Mesothelial cell of epicardium (in vitro differentiated cells): ENCODE data around the gene MEGF10. TPM values are rescaled to one million over a fixed set of nuclear protein-coding genes. Genes with fewer than 3 reads are reported as not detected.

Experiments
- DNase-seq, 2 experiments: peaks; one replicate each; pipeline ENCODE4 v3.0.0; 2021; ENCODE audit warnings: low spot score in 2 of 2; ENCODE audit not compliant: unreplicated experiment in 2 of 2
- H3K27ac Mint-ChIP-seq: 2 replicates; pipeline ENCODE4 v1.8.0; 2021; ENCODE audit warnings: mixed read lengths
- H3K27me3 Mint-ChIP-seq: 2 replicates; pipeline ENCODE4 v1.8.0; 2021; ENCODE audit warnings: low read depth, mixed read lengths
- H3K36me3 Mint-ChIP-seq: 2 replicates; pipeline ENCODE4 v1.8.0; 2021; ENCODE audit warnings: mixed read lengths
- H3K4me1 Mint-ChIP-seq: 2 replicates; pipeline ENCODE4 v1.8.0; 2021; ENCODE audit warnings: mixed read lengths
- H3K4me3 Mint-ChIP-seq: 2 replicates; pipeline ENCODE4 v1.8.0; 2021; ENCODE audit warnings: mild to moderate bottlenecking, moderate library complexity, mixed read lengths
- H3K9me3 Mint-ChIP-seq: 2 replicates; pipeline ENCODE4 v1.8.0; 2021; ENCODE audit warnings: mixed read lengths
- total RNA-seq: library from RNA; stranded (reverse); gene quantifications from 3 replicates; pipeline ENCODE4 v1.2.1, GENCODE V29; 2021
- TF ChIP-seq, protein P1 (sequence below): fragments of 200-600 bp; sonication (generic); IDR thresholded peaks from one replicate; pipeline ENCODE4 v1.5.0; 2021; ENCODE audit warnings: antibody characterized with exemption; ENCODE audit not compliant: unreplicated experiment

The MEGF10 gene
- total RNA-seq, 1 donor from 2014 or later, result 3.0 TPM

DNA sequence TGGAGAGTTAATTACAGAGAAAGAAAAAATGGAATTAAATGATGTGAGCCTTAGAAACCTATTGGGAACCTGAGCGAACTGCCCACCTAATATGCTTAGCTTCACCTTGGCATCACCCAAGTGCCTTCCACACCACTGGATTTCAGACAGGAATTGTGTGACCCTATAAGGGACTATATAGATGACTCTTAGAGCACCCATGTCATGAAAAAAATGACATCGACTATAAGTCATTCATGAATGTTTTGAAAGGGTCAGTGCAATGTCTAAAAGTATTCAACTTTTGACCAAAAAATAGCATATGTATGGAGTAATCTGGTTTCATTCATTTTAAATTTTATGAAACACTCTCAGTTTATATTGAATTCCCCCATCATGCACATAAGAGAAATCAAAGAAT, 145.2 kb downstream of the MEGF10 start:
- H3K4me1 Mint-ChIP-seq, result peaks cover 27% of the 10 kb centered on the region

DNA sequence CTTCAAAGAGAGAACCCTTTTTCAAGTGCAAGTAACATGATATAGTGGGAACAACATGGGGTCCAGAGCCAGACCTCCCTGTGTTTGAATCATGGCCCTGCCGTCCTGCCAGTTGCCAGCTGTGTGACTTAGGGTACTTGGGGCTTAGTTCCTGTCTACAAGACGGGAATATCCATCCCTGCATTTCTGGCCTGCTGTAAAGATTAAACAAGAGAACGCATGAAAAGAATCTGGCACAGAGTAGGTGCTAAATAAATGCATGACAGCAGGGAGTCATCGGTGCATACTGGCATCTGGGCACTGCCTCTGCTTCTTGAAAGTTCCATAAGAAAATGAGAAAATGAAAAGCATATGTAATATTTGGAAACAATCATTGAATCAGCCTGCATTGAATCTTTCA, 149.0 kb downstream of the MEGF10 start:
- Mint-ChIP-seq H3K27me3 (peaks cover 2% of the 10 kb centered on the region), H3K27ac (no peak overlapping the region), H3K9me3 (no peaks in the 10 kb centered on the region), H3K4me1 (no peaks in the 10 kb centered on the region), H3K36me3 (no peaks in the 10 kb centered on the region), H3K4me3 (no peak overlapping the region)
- TF ChIP-seq, protein P1, sequence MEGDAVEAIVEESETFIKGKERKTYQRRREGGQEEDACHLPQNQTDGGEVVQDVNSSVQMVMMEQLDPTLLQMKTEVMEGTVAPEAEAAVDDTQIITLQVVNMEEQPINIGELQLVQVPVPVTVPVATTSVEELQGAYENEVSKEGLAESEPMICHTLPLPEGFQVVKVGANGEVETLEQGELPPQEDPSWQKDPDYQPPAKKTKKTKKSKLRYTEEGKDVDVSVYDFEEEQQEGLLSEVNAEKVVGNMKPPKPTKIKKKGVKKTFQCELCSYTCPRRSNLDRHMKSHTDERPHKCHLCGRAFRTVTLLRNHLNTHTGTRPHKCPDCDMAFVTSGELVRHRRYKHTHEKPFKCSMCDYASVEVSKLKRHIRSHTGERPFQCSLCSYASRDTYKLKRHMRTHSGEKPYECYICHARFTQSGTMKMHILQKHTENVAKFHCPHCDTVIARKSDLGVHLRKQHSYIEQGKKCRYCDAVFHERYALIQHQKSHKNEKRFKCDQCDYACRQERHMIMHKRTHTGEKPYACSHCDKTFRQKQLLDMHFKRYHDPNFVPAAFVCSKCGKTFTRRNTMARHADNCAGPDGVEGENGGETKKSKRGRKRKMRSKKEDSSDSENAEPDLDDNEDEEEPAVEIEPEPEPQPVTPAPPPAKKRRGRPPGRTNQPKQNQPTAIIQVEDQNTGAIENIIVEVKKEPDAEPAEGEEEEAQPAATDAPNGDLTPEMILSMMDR, result no peak
- DNase-seq, result no peak

More for the DNA sequence above, 145.2 kb downstream of the MEGF10 start:
- no peaks in the 10 kb centered on the region for H3K9me3 Mint-ChIP-seq
- H3K4me3 Mint-ChIP-seq, result no peak overlapping the region
- H3K27me3 Mint-ChIP-seq, result no peaks in the 10 kb centered on the region
- TF ChIP-seq, protein P1, result no peak
- H3K27ac Mint-ChIP-seq, result no peak overlapping the region
- H3K36me3 Mint-ChIP-seq, result no peaks in the 10 kb centered on the region
- no peak for DNase-seq

DNA sequence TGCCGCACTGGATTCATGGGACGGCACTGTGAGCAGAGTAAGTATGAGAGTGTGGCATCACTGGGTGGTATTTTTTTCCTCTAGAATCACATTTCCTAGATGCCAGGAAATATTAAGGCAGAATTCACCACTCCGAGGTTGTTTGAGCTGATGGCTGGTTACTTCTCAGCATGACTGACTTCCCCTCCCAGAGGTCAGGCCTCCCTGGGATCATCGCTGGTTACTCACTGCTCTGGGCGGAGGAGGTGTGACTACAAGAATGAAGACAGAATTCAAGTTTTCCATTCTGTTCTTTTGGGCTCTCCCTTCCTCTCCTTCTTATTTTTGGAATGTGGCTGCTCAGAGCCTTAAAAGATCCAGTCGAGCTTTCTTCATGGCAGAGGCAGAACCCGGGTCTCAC, 150.2 kb downstream of the MEGF10 start:
- no peaks in the 10 kb centered on the region for H3K36me3 Mint-ChIP-seq
- H3K27ac Mint-ChIP-seq, result no peak overlapping the region
- DNase-seq, result no peak
- H3K4me3 Mint-ChIP-seq, result no peak overlapping the region
- H3K4me1 Mint-ChIP-seq, result peaks cover 10% of the 10 kb centered on the region
- H3K9me3 Mint-ChIP-seq, result no peaks in the 10 kb centered on the region
- TF ChIP-seq, protein P1, result no peak
- H3K27me3 Mint-ChIP-seq, result peaks cover 2% of the 10 kb centered on the region

DNA sequence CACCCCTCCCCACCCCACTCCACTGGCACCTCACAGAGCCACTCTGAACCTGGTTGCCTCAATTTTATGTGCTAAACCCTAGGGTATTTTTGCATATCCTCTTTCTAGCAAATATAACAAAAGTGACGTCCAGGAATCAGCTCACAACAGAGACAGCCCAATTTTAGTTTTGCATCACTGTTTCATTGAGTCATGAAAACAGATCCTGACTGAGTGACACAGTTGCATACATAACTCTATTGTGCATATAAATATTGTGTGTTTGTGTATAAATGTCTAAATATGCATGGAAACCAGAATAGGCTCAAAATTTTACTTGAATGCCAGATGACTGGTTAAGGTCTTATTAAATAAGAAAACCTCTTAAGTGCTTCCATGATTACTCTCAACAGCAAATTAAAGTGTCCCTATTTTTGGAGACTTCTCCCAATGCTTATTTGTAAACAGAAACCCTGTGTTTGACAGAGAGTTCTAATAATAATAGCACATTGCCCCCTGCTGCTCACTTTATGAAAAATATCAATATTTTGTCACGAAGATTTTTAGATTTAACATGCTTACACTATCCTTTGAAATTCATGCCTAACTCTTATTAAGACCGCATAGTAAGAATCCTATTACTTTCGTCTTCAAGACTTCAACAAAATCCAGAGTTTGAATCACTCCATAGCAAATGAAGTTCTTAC, 151.3 kb downstream of the MEGF10 start:
- DNase-seq, result no peak
- H3K4me1 Mint-ChIP-seq, result peaks cover 19% of the 10 kb centered on the region

DNA sequence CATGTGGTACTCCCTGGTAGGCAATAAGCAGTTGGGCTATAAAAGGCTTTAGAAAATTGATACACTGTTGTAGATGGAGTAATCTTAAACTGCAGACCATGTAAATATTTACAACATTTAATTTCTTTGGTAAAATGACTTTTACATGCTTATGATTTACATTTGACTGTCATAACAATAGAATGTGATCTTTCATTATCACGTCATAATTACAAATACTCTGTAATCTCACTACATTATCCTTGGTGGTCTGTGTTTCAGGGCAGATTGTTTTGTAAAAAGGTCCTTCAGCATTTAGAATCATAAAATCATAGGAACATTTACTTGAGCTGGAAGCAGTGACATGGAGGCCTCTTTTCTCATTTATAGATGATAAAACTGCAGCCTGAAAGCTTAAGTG, 153.6 kb downstream of the MEGF10 start:
- Mint-ChIP-seq H3K27ac (no peak overlapping the region), H3K27me3 (peaks cover 2% of the 10 kb centered on the region), H3K4me1 (peaks cover 19% of the 10 kb centered on the region), H3K4me3 (no peak overlapping the region), H3K36me3 (no peaks in the 10 kb centered on the region), H3K9me3 (no peaks in the 10 kb centered on the region)
- TF ChIP-seq, protein P1, result no peak
- no peak for DNase-seq

More for the DNA sequence above, 151.3 kb downstream of the MEGF10 start:
- no peaks in the 10 kb centered on the region for H3K36me3 Mint-ChIP-seq
- no peaks in the 10 kb centered on the region for H3K9me3 Mint-ChIP-seq
- H3K4me3 Mint-ChIP-seq, result no peak overlapping the region
- H3K27ac Mint-ChIP-seq, result no peak overlapping the region
- TF ChIP-seq, protein P1, result peak; percentile 56
- H3K27me3 Mint-ChIP-seq, result peaks cover 2% of the 10 kb centered on the region
